Stimulated activated CD4-positive, alpha-beta T cell treated with anti-CD3 and anti-CD28 coated beads, Interleukin-12 subunit alpha, Interleukin-12 subunit beta, amount 100 ng/mL, for 24 hours (primary cell): Measurements from ENCODE around the gene FIS1.

Experiments used
- DNase-seq, 2 experiments: peaks; one replicate each; pipeline ENCODE4 v3.0.0-alpha.2; 2020; ENCODE audit warnings: low read depth in 2 of 2

The FIS1 gene

GRCh38 chr7:101234636-101235035 is 10.2 kb downstream of the FIS1 start:
- no peak for DNase-seq

- DNase-seq = no peak
Observed at GRCh38 chr7:101233907-101234547, 10.9 kb downstream of the FIS1 start.

- DNase-seq = no peak
Observed at GRCh38 chr7:101232141-101232850, 12.6 kb downstream of the FIS1 start.

GRCh38 chr7:101231644-101232043 is 13.2 kb downstream of the FIS1 start:
- DNase-seq = no peak

GRCh38 chr7:101226721-101227120 is 18.2 kb downstream of the FIS1 start:
- no peak for DNase-seq

- no peak for DNase-seq
Observed at GRCh38 chr7:101225650-101226049, 19.2 kb downstream of the FIS1 start.

GRCh38 chr7:101223528-101223927 is 21.4 kb downstream of the FIS1 start:
- no peak for DNase-seq

- no peak for DNase-seq
Observed at GRCh38 chr7:101222275-101222830, 22.5 kb downstream of the FIS1 start.

- no peak for DNase-seq
Observed at GRCh38 chr7:101220295-101220694, 24.6 kb downstream of the FIS1 start.

- DNase-seq = no peak
Observed at GRCh38 chr7:101218236-101219125, 26.4 kb downstream of the FIS1 start.

GRCh38 chr7:101217388-101218235 is 27.3 kb downstream of the FIS1 start, which contains the start of the genes PLOD3 and ZNHIT1:
Gene PLOD3, minus strand, starts transcription at chr7:101217581. Its CDS starts 307 bp downstream, at chr7:101217274.
Gene ZNHIT1, plus strand, starts transcription at chr7:101218165. Its CDS starts 31 bp downstream, at chr7:101218196.
- peak; percentile 90 to 91 for DNase-seq

GRCh38 chr7:101216860-101217387 is 28.0 kb downstream of the FIS1 start:
- no peak for DNase-seq

GRCh38 chr7:101216001-101216859 is 28.7 kb downstream of the FIS1 start:
- no peak for DNase-seq

GRCh38 chr7:101212014-101212413 is 32.9 kb downstream of the FIS1 start:
- no peak for DNase-seq

- no peak for DNase-seq
Observed at GRCh38 chr7:101211501-101211900, 33.4 kb downstream of the FIS1 start.

- no peak for DNase-seq
Observed at GRCh38 chr7:101210143-101210542, 34.7 kb downstream of the FIS1 start.

- DNase-seq = no peak
Observed at GRCh38 chr7:101208794-101209193, 36.1 kb downstream of the FIS1 start.

GRCh38 chr7:101207459-101207858 is 37.4 kb downstream of the FIS1 start:
- DNase-seq = no peak

GRCh38 chr7:101206665-101207042 is 38.2 kb downstream of the FIS1 start:
- no peak for DNase-seq
